ENCODE results near the gene LPO.

The LPO gene

DNA sequence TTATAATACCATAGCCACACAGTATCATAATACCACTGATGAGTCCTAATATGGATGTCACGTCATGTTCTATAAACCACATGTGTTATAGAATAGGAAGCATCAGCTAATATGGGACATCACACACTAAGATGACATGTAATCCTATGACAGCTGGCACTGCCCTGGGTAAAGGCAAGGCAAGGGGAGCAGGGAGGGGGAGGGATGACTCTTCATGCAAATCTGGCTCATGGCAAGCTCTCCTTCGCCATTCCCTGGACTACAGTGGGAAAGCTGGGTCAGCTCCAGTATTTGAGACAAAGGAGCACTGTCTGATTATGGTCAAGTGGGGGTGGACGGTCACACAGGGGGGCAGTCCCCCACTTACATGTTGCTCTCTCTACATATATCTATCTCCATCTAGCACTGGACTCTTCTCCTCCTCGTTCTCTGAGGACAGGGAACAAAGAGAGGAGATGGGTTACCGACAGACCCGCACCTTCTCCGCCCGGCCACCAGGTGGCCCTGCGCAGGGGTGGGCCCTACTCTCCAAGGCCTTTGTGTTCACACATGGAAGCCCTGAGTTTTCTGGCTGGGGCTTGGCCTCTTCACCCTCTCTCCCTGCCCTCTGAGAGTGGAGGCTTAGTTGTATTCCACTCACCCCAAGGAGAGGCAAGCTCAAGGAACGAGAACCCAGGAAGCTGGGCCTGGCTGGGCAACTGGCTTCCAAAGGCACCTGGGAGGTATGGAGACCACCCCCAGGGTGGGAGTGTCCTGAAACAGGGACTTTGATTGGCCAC lies 65.8 kb downstream of the LPO start:
- DNase-seq (ENCODE audit: low spot score), result peak; percentile 71

DNA sequence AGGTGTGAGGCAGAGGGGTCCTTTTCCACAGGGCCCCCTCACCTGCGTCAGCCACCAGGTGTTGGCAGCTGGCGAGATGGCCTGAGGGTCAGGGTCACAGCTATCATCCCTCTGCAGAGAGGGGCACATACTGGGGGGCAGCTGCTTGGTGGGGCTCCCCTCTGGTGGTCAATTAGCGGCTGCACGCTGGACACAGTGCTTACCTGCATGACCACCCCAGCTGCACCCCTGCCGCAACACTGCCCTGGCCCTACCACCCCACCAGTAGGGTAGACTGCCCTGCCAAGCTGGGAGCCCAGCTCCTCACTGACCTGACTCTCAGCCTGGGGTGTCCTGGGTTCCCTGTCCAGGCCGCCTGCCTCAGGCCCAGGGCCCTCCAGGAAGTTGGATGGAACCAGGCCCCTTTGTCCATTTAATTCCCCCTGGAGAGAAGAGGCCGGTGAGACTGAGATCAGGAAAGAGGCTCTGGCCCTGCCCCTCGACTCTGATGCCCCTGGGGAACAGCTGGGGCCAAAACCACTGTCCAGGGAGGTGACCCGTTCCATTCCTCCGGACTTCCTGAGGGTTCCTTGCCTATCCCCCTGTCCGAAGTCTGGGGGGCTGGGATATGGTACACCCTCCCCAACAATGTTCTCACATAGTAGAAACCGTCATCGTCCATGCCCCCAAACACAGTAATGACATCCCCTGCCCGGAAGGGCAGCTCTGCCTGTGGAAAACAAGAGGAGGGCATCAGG lies 66.5 kb downstream of the LPO start:
- DNase-seq (ENCODE audit: low spot score), result no peak

DNA sequence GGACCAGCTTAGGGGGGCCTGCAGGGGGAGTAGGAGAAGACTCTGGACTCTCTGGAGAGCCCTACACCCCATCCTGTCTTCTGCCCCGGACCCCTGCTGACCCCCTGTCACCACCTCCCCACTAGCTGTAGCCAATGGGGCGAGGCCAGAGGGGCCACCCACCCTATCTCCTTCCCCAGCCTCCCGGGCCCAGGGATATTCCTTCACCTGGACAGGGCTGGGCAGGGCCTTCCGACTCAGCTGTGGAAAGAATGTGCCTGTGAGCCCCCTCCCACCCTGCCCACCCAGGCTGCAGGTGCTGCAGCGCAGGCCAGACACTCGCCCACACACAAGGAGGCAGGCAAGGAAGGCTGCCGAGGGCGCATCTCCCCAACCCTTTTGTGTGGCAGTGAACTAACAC lies 67.2 kb downstream of the LPO start:
- DNase-seq (ENCODE audit: low spot score), result no peak

DNA sequence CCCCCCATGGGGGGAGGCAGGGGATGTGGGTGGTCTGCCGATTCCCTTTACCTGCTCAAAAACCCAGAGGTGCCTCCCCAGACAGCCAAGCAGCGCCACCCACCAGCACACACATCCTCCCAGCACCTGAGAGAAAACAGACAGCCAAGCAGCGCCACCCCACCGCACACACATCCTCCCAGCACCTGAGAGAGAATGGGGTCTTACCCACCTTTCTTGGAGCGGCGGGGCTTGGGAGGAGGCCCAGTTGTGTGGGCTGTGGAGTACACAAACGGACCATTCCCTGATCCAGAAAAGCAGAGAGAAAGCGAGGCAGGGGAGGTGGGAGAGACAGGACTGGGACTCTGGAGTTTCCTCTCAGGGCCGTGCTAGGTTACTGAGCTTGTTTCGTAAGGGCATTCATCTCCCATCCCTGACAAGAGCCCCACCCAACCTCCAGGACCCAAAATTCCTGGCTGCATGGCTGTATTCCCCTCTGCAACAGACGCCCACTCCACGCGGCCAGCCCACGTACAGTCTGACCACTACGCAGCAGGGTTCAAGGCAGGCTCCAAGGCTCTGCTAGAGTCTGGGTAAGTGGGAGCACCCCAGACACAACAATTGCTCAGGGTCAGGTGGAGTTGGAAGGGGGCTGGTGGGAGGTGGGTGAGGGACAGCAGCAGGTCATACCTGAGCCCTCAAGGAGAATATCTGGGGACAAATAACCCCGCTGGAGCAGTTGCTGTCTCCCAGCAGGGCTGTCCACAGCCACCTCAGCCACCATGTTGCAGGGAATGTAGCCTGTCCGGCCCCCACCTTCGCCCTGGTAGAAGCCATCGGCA lies 68.0 kb downstream of the LPO start:
- DNase-seq (ENCODE audit: low spot score), result no peak

DNA sequence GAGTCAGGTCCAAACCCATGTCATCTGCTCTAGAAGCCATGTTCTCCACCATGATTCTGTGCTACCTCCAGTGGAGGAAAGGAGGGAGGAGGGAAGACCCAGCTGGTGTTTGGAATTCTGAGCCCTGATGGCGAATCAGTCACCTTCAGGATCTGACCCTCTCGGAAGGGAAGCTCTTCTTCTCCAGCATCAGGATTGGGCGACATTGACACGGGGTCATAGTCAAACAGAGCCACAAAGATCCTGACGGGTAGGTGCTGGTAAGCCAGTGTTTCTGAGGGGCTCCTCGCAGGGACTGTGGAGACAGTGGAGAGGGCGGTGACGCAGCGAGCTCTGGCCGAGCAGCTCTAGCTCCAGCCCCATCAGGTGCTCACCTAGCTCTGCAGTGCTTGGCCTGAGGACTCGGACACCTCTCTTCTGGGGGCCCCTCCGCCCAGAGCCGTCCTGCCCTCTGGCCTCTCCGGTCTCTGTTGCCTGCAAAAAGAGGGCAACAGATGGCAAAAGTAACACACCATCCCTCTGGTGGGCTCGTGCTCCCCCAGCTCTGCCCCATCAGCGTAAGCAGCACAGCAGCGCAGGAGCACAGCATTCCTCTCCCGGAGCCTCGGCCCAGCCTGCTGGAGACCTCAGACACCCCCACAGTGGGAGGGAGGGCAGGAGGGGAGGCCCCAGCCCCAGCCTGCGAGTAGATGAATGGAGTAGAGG lies 69.2 kb downstream of the LPO start:
- DNase-seq (ENCODE audit: low spot score), result no peak

DNA sequence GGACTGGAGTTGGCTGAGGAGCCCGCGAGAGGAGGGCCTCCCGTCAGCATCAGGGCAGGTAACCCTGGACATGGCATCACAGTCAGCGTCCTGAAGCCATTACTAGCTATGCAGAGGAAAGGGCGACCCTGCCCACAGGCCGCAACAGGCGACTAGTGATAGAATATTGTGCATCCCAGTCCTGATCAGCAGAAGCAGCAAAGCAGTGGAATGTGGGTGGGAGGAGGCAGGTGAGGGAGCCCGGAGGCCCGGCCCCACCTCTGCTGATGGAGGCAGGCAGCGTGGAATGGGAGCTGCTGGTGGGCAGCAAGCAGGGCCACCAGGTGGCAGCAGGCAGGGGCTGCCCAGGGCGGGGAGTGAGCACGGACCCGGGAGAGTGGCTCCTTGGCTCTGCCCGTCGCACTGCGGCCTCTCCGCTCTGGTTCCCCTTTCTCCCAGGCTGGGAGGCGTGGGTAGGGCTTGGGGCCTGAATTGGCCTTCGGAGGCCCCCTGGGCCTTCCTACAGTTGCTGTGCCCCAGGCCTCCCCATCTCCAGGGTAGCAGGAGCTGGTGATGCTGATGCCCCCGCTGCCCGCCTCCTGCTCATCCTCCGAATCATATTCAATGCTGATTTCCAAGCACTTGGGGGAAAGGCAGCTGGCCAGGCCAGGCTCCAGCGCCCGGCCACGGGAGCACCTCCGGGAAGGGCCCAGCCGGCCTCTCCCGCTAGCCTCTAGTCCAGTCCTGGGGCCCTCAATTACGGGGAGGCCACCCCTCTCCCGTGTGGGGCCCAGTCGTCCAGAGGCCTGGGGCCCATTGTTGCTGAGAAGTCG lies 70.0 kb downstream of the LPO start:
- no peak for DNase-seq (ENCODE audit: low spot score)

DNA sequence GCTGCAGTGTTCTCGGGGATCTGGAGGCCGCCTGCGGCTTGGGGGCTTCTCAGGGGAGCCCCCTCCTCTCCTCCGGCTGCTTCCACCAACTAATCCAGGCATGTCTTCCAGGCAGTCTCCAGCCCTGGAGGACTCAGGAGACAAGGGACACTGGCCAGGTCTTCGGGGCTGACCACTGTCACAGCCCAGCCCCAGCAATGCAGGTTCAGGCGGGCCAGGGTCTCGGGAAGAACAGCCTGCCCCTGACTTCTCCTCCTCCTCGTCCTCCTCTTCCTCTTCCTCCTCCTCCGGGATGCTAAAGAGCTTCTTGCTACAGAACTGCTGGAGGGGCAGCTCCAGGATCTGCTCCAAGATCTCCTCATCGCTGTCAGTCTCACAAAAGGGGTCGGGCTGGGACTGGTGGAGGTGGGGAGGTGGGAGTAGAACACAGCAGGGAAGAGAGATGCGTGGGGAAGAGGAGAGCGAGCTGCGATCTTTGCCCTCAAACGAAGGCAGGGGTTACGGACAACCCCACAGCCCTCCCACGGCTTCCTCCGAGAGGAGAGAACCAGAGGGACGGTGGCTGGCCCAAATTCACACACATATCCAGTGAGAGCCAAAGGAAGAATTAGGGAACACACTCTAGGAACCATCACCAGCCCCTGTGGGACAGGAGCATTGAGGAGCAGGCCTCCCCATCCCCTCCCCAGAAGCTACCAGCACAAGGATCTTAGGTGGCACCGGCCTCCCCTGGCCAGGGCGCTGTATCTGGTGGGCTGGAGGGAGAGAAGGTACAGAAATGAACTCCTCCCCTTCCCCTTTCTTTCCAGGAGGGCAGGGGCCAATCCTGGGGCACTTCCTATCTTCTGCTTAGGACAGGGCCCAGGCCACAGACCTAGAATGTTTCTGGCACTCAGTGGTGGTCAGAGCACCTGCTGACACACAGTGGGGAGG lies 70.9 kb downstream of the LPO start:
- no peak for DNase-seq (ENCODE audit: low spot score)

DNA sequence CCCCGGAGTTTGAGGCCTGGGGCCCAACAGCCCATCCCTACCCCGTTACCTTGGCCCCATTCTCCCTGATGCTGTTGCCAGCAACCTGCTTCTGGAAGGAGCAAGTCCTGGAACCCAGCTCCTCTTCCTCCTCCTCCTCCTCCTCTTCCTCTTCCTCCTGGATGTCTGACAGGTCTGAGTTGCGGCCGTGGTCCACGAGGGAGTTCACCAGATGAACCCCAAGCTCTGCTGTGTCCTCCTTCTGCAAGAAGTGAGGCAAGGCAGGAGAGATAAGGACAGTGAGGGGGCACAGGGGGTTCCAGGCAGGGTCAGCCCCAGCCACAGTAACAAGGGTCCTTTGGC lies 71.5 kb downstream of the LPO start:
- no peak for DNase-seq (ENCODE audit: low spot score)

DNA sequence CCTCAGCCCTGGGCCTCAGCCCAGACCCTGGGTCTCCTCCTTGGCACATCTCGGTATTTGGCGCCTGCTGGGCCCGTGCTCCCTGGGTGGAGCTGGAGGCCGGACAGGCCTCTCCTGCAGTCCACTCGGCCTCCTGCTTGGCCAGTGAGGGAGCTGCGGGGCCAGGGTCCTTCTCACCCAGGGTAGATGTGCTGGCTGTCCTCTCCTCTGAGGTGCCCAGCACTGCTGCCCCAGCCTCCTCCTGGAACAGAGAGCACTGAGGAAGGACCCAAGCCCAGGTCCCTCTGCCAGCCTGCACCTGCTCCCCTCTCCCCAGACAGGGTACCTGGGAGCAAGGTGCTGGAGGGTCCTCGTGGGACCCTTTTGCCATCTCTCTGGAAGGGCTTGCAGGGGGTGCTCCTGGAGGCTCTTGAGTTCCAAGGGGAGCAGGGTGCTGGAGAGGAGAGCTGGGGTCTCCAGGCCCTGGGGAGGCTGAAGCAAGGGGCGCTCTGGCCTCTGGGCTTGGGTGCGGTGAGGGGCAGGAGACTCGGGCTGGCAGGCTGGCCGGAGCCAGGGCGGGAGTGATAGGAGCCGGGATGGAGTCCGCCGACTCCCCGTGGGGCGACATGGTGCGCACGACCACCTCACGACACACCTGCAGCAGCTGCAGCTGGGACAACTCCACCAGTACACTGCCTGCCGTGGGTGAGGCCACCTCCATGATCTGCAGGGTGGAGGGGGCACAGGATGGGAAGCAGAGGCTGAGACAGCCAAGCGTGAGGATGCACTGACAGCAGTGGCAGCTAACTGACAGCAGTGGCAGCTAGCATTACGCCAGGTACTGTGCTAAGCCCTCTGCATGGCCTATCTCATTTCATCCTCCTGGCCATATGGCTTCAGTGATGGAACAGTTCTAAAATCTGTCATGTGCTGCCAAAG lies 72.4 kb downstream of the LPO start:
- no peak for DNase-seq (ENCODE audit: low spot score)

DNA sequence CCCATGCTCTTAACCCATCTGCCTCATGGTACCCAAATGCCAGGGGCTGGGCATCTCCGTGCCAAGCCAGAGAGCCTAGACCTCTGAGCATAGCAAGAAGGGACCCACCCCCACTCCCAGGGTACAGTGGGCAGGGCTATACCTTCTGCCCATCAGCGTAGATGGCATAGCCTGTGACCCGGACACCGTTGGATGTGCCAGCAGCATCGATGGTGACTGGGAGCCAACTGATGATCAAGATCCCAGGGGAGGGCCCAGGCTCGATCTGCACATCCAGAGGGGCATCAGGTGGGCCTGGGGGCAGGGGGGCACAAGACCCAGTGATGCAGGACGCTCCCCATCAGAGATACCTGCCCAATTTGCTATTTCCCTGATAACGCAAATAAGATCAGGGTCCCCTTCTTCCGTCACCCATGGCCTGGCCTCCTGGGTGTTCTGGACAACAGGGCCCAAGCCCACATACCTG lies 73.1 kb downstream of the LPO start:
- DNase-seq (ENCODE audit: low spot score), result no peak

DNA sequence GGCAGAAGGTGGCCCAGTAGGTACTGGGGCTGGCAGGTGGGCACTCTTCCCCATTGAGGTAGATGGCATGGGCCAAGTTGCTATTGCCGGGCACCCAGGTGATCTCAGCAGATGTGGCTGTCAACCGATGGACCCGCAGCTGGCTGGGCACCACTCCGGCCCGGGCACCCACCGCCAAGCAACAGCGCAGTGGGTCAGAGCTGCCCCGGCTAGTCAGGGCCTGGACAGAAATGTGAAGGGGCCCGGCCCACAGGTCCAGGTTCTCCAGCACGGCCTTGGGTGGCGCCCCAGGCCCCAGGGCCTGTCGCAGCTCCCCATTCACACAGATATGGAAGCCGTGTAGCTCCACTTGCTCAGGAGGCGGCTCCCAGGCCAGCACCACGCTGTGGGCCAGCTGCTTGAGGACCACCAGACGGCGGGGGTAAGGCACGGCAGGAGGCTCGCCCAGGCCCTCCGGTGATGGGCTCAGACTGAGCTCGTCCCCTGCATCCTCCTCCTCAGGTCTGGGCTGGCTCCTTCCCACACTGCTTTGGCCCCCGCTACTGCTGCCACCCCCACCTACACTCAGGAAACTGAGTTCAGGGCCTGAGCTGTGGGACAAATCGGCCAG lies 73.7 kb downstream of the LPO start:
- DNase-seq (ENCODE audit: low spot score), result no peak

DNA sequence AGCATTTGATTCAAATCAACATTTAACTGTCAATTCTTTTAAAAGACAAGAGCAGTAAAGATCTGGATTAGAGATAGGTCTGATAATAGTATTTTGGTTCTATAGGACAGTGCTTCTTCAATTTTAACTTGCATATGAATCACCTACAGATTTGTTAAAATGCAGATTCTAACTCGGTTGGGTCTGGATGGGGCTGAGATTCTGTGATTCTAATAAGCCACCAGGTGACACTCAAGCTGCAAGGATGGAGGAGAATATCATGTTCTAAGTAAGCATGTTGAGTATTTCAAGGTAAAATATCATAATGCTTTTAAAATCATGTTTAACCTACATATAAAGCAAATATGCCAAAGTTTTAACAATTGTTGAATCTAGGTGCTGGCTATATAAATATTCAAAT lies 74.4 kb downstream of the LPO start:
- DNase-seq (ENCODE audit: low spot score), result no peak

DNA sequence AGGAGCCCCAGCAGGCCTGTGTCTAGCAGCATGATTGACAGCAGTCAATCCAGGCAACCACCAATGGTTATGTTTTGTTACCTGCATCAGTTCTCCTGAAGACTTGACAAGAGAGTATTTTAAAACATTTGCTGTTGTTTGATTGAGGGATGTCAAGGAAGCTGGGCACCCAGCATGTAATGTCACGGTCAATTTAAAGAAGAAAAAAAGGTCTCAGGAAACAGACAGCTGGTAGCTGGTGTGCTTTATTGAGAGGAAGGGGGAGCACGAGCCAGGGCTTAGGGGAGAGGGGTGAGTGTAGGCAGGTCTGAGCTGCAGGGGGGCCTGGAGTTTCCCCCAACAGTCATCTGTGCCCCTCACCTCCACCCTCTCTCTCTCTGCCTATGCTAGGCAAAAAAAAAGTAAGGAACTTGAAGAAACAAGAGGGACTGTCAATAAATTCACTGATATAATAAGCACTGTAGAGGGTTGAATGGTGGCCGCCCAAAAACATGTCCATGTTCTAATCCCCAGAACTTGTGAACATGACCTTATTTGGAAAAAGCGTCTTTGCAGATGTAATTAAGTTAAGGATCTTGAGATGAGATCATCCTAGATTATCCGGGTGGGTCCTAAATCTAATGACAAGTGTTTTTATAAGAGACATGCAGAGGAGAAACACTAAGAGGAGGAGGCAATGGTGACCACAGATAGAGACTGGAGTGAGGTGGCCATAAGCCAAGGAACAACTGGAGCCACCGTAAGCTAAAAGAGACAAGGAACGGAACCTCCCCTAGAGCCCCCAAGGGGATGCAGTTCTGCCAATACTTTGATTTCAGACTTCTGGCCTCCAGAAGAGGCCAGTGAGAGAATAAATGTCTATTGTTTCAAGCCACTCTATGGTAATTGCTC lies 75.7 kb downstream of the LPO start:
- DNase-seq (ENCODE audit: low spot score), result peak; percentile 76

DNA sequence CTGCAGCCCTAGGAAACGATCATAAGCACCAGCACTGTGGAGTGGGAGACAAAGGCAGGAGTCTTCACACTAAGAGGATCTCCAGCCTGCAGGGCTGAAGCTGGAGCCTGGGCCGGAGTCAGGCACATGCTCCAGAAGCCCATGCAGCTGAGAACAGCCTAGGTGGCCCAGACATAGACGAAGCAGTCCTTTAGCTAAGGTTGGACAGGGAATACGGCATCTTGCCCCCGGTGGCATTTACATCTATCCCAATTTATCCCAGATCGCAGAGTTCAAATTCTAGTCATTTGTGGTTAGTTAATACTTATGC lies 76.3 kb downstream of the LPO start:
- no peak for DNase-seq (ENCODE audit: low spot score)

DNA sequence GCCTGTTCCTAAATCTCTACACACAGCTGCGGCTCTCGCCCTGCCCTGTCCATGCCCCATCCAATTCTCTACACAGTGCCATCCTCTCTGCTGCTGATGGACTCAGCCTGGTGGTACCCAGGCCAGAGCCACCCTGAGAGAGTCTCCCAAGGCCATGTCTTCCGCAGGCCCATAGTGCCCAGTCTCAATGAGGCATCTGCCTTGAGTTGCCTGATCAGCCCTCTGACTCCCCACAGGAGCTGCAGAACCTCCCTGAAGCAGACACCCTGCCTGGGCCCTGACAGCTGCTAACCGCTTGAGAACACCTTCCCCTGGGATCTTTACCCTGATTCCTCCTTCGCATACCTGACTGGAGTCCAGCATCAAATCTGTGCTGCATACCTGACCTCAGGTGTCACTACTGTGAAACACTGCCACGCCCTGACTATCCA lies 76.9 kb downstream of the LPO start:
- DNase-seq (ENCODE audit: low spot score), result no peak

DNA sequence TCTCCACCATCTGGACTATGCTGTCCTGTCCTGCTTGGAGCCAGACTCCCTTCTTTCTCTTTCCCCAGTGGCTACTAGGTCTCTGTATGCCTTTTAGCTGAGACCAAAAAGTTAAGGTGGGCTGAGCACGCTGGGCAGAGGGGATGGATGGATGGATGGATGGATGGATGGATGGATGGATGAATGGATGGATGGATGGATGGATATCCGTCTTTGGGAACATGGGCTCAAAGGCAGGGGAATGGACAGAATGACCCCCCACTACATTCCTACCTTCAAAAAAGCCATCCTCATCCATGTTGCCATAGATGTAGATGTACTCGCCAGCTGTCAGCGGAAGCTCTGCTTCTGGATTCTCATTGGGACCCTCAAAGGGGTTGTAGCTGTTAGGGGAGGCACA lies 77.4 kb downstream of the LPO start:
- no peak for DNase-seq (ENCODE audit: low spot score)

DNA sequence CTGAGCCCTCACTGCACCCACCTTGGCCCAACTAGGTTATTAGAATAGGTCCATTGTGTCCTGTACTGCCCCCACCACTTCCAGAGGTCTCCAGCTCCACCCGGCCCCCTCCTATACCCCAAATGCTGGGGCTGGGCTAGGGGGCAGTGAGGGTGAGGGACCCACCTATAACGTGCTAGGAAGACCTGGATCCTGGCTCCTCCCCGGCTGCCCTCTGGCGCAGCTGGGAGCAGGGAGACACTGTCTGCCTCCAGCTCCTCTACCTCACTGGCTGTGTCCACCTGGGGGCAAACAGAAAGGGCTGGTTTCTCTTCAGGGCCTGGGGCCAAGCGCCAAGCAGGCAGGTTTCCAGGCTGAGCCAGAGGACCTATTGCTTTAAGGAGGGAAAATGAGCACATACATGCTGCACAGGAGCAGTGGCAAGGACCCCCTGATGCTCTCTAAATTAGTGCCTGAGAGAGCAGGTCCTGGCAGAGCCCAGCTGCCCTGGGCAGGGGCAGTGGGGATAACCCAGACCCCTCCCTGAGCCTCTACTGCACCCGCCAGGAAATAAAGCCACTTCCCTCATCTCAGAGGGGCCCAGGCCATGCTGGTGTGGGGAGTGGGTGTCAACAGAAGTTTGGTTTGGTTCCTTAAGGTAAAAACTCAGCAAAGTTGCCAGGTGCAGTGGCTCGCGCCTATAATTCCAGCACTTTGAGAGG lies 78.0 kb downstream of the LPO start:
- no peak for DNase-seq (ENCODE audit: low spot score)
